Hematopoietic multipotent progenitor cell treated with erythropoietin and hydrocortisone succinate and interleukin-3 and kit ligand, for 17 days (in vitro differentiated cells): Measurements from ENCODE around the gene TEAD2.
"Not testable (repeated sequence)": the region's sequence is repeated elsewhere in the genome, so short reads cannot be mapped to it uniquely, and the experiment has no call there.

ENCODE experiments used
- DNase-seq: peaks from one replicate; pipeline ENCODE4 v3.0.0-alpha.2; 2015; ENCODE audit warnings: low spot score

Gene TEAD2

GRCh38 chr19:49347191-49347590, 15.0 kb downstream of the TEAD2 start:
- no peak for DNase-seq

DNA sequence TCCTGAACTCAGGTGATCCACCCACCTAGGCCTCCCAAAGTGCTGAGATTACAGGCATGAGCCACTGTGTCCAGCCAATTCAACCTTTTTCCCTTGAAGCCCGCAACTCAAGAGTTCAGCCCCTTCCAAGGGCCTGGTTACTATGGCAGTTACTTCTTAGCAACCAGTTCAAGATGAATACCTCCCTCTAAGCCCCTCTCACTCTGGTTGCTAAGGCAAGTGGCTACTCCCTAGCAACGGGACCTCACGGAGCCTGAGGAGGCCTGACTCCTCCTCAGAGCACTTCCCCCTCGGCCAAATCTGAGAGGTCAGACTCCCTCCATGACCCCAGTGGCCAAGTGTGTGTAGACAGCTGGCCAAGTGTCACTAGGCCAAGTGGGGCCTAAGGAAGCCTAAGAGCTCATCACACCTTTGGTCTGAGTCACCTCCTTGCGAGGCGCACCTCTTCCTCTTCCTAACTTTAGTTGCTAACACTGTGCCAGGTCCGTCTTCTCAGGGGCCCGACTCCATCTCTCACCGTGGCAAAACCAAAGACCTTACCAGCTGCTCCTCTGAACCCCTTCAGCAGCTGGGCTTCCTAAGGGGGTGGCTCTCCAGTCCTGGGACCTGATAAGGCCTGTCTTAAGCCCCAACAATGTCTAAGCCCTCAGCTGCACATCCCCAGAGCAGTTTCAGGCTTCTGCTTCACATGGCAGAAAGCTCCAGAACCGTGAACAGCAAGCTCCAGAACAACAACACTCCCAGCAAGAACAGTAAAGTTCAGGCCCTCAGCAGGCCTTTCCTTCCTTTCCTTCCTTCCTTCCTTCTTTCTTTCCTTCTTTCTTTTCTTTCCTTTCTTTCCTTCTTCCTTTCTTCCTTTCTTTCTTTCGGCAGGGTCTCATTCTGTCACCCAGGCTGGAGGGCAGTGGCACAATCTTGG, 17.5 kb downstream of the TEAD2 start:
- DNase-seq: no peak

GRCh38 chr19:49343123-49343522, 19.1 kb downstream of the TEAD2 start:
- no peak for DNase-seq

- no peak for DNase-seq
Observed at GRCh38 chr19:49342291-49342721, 19.9 kb downstream of the TEAD2 start.

- no peak for DNase-seq
Observed at GRCh38 chr19:49340865-49341718, 21.1 kb downstream of the TEAD2 start.

- no peak for DNase-seq
Observed at GRCh38 chr19:49340069-49340864, 21.9 kb downstream of the TEAD2 start.

- no peak for DNase-seq
Observed at GRCh38 chr19:49339301-49340068, 22.7 kb downstream of the TEAD2 start.

DNA sequence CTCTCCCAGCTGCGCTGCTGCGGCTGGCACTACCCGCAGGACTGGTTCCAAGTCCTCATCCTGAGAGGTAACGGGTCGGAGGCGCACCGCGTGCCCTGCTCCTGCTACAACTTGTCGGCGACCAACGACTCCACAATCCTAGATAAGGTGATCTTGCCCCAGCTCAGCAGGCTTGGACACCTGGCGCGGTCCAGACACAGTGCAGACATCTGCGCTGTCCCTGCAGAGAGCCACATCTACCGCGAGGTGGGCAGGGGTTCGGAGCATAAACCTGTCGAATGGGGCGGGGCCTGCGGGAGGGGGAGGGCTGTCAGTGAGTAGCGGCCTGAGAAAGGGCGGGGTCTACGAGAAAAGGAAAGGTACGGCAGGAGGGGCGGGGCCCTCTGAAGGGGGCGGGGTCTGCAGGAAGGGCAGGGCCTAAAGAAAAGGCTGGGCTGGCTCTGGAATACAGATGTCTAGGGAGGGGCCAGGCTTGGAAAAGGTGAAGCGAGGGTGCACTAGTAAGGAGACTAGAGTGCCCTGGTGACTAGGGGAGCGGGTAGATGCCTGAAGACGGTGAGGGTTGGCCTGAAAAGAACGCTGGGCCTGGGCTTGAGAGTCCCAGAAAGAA, 23.4 kb downstream of the TEAD2 start:
- no peak for DNase-seq

DNA sequence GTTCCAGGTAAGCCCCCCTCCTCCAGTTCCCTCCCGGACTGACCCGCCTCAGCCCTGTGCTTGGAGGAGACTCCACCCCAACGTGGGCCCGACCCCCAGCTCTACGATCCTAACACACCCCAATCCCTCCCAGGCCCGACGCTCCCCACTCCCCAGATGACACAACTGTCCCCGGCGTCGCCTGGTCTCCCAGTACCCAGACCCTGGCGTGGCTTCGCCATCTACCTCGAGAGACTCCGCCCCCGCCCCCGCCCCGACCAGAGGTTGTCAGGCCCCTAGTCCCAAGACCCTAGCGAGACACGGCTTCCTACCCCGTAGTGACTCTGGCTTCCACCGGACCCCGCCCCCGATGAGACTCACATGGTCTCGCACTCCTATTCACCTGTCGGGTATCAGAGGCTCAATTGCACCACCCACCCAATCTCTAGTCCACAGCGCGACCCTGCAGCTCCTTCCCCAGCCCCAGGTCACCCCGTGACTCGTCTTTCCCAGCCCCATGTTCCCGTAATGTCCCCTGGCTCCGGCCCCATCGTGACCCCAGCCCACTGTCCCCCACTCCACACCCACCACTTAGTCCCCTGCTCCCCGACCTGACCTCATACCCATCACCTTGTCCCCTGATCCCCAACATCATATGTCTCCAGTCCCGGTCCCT, 24.1 kb downstream of the TEAD2 start:
- no peak for DNase-seq

DNA sequence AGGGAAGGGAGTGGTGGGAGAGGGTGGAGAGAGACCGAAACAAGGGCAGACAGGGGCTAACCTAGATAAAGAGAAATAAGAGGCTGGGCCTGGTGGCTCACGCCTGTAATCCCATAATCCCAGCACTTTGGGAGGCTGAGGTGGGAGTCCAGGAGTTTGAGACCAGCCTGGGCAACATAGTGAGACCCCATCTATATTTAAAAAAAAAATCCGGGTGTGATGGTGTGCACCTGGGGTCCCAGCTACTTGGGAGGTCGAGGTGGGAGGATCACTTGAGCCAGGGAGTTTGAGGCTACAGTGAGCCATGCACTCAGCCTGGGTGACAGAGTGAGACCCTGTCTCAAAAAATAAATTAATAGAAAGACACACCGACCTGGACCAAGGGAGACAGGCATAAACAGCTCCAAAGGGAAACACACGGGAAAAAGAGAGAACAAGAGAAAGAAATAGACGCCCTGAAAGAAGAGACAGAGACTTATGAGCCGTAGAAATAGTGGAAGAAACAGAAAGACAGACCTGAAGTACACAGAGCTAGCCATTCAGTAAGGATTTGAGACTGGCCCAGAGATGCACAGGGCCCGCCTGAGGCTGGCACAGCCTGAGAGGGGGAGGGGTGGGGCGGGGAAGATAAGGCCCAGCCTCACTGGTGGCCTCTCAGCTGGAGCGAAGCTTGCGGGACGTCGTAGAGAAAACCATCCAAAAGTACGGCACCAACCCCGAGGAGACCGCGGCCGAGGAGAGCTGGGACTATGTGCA, 24.8 kb downstream of the TEAD2 start:
- DNase-seq: no peak

- no peak for DNase-seq
Observed at GRCh38 chr19:49336482-49337266, 25.5 kb downstream of the TEAD2 start.

- DNase-seq: no peak
Observed at GRCh38 chr19:49335784-49336481, 26.3 kb downstream of the TEAD2 start.

DNA sequence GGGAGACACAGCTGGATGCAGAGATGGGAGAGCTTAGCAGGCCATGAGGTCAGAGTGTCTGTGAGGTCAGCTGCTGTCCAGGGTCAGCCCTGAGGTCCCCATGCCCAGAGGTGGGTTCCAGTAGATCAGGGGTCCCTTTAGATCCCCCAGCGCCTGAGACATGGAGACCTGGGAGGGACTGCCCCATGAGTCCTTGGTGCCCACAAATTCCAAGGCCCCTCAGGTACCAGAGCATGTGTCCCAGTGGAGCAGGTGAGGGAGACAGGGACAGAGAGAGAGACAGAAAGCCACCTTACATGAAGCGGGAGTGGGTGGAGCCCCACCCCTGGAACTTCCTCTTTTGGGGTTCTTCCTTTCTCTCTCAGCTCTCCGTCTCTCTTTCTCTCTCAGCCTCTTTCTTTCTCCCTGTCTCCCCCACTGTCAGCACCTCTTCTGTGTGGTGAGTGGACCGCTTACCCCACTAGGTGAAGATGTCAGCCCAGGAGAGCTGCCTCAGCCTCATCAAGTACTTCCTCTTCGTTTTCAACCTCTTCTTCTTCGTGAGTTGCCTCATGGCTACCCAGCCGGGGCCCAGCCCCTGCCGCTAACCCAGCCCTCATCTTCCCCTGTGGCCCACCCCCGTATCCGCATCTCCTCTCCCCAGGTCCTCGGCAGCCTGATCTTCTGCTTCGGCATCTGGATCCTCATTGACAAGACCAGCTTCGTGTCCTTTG, 27.0 kb downstream of the TEAD2 start, which contains the start of gene CD37:
Gene CD37 (plus strand): TSS at position 336 of the 713 bp plus-strand sequence. CDS start 135 bp downstream, at position 471.
- DNase-seq: no peak

DNA sequence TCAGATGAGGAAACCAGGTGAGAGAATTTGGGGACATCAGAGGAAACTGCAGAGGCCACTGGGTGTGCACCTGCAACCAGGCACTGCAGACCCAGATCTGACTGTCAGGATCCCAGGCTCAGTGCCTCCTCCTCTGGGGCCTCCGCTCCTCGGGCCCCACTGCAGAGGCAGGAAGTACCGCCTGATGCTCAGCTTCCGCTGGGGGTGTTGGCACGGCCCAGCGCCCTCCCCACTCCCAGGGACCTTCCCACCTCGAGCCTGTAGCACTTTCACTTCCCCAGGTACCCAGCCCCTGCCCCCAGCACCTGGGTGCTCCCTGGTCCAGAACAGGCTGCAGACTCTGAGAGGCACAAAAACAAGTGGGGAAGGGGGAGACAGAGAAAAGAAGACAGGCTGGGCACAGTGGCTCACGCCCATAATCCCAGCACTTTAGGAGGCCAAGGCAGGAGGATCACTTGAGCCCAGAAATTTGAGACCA, 28.4 kb downstream of the TEAD2 start:
- DNase-seq: no peak

- no peak for DNase-seq
Observed at GRCh38 chr19:49333418-49333805, 28.8 kb downstream of the TEAD2 start.

DNA sequence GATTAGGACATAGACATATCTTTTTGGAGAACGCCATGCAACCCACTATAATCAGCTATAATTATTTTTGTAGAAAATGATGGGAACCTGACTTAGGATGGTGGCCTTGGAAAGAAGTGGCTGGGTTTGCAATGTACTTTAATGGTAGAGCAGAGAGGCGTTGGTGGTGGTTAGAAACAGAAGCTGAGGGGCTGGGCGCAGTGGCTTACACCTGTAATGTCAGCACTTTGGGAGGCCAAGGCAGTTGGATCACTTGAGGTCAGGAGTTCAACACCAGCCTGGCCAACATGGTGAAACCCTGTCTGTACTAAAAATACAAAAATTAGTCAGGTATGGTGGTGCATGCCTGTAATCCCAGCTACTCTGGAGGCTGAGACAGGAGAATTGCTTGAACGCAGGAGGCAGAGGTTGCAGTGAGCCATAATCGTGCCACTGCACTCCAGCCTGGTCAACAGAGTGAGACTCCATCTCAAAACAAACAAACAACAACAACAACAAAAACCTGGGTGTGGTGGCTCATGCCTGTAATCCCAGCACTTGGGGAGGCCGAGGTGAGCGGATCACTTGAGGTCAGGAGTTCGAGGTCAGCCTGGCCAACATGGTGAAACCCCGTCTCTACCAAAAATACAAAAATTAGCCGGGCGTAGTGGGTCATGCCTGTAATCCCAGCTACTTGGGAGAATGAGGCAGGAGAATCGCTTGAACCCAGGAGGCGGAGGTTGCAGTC, 29.4 kb downstream of the TEAD2 start:
- not testable (repeated sequence) for DNase-seq
